Germinal center (tissue), 1 donor: ENCODE results near the gene PDE10A.
"Not testable (repeated sequence)": the region's sequence is repeated elsewhere in the genome, so short reads cannot be mapped to it uniquely, and the experiment has no call there.

Experiments used
- DNase-seq: peaks from one replicate; pipeline ENCODE4 v3.0.0; 2012; ENCODE audit warnings: mixed read lengths, low spot score

The PDE10A gene

GRCh38 chr6:165469483-165469882 is 193.6 kb downstream of the PDE10A start:
- DNase-seq: no peak

GRCh38 chr6:165468340-165469235 is 194.5 kb downstream of the PDE10A start:
- no peak for DNase-seq

GRCh38 chr6:165463499-165463898 is 199.5 kb downstream of the PDE10A start:
- DNase-seq: not testable (repeated sequence)

GRCh38 chr6:165459605-165460301 is 203.3 kb downstream of the PDE10A start:
- not testable (repeated sequence) for DNase-seq

- no peak for DNase-seq
Measured at GRCh38 chr6:165458134-165458533, 204.9 kb downstream of the PDE10A start.

GRCh38 chr6:165456286-165456685 is 206.8 kb downstream of the PDE10A start:
- no peak for DNase-seq

- DNase-seq: no peak
Measured at GRCh38 chr6:165455488-165455887, 207.6 kb downstream of the PDE10A start.

GRCh38 chr6:165453395-165453794 is 209.6 kb downstream of the PDE10A start:
- no peak for DNase-seq

GRCh38 chr6:165451838-165452237 is 211.2 kb downstream of the PDE10A start:
- no peak for DNase-seq

GRCh38 chr6:165448210-165448609 is 214.8 kb downstream of the PDE10A start:
- no peak for DNase-seq

- DNase-seq: no peak
Measured at GRCh38 chr6:165447141-165447540, 215.9 kb downstream of the PDE10A start.

- no peak for DNase-seq
Measured at GRCh38 chr6:165446331-165446730, 216.7 kb downstream of the PDE10A start.

GRCh38 chr6:165443462-165443861 is 219.6 kb downstream of the PDE10A start:
- no peak for DNase-seq

GRCh38 chr6:165441181-165441580 is 221.9 kb downstream of the PDE10A start:
- no peak for DNase-seq

- DNase-seq: no peak
Measured at GRCh38 chr6:165439928-165440554, 223.0 kb downstream of the PDE10A start.

- DNase-seq: no peak
Measured at GRCh38 chr6:165426892-165427291, 236.1 kb downstream of the PDE10A start.

- no peak for DNase-seq
Measured at GRCh38 chr6:165422192-165422591, 240.8 kb downstream of the PDE10A start.

GRCh38 chr6:165417278-165417865 is 245.7 kb downstream of the PDE10A start:
- DNase-seq: no peak

- no peak for DNase-seq
Measured at GRCh38 chr6:165404697-165405096, 258.3 kb downstream of the PDE10A start.

- DNase-seq: no peak
Measured at GRCh38 chr6:165404296-165404695, 258.7 kb downstream of the PDE10A start.

- DNase-seq: no peak
Measured at GRCh38 chr6:165403006-165403595, 259.9 kb downstream of the PDE10A start.

- no peak for DNase-seq
Measured at GRCh38 chr6:165401092-165401491, 261.9 kb downstream of the PDE10A start.
